HG02938 (cell line): ENCODE results near the gene U2AF2.
"Not testable (repeated sequence)": the region's sequence is repeated elsewhere in the genome, so short reads cannot be mapped to it uniquely, and the experiment has no call there.

Experiments used
- ATAC-seq: cut with Tn5 transposase; IDR thresholded peaks from one replicate; pipeline ENCODE4 v1.9.1; 2021; ENCODE audit warnings: mild to moderate bottlenecking, moderate library complexity; ENCODE audit not compliant: unreplicated experiment

The U2AF2 gene

GRCh38 chr19:55700813-55701212 is 46.0 kb downstream of the U2AF2 start:
- ATAC-seq = no peak

- ATAC-seq = no peak
These were observed 47.3 kb downstream of the U2AF2 start for GRCh38 chr19:55702131-55702627.

GRCh38 chr19:55703790-55704215 is 49.0 kb downstream of the U2AF2 start:
- no peak for ATAC-seq

- ATAC-seq = no peak
These were observed 49.8 kb downstream of the U2AF2 start for GRCh38 chr19:55704494-55705245.

- no peak for ATAC-seq
These were observed 51.1 kb downstream of the U2AF2 start for GRCh38 chr19:55705972-55706371.

- no peak for ATAC-seq
These were observed 56.9 kb downstream of the U2AF2 start for GRCh38 chr19:55711719-55712118.

DNA sequence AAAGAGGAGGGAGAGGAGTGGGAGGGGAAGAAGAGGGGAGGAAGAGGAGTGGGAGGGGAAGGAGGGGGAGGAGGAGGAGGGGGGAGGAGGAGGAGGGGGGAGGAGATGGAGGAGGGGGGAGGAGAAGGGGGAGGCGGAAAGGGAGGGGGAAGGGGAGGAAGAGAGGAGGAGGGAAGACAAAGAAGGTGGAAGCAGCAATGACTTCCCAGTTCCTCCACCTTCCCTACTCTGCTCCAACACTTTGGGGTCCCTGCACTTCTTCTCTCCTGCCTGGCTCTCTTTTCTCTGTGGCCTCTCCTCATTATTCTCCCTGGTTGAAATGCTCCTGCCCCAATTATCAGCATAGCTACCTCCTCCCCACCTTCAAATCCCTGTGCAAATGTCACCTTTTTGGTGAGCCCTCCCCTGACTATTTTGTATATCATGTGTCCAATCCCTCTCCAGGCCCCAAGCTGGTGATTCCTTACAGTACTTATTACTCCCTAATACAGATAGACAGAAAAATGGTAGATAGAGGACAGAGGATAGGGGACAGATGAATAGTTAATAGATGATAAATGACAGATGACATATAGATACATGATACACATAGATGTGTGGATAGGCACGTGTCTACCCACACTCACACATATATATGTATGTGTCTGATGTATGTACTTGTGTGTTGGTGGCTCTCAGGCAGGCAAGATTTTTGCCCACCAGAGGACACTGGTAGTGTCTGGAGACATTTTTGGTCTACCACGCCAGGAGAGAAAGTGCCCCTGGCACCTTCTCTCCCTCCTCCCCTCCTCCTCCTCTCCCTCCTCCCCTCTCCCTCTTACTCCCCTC is 58.2 kb downstream of the U2AF2 start:
- ATAC-seq = no peak

GRCh38 chr19:55716531-55716930 is 61.7 kb downstream of the U2AF2 start:
- no peak for ATAC-seq

DNA sequence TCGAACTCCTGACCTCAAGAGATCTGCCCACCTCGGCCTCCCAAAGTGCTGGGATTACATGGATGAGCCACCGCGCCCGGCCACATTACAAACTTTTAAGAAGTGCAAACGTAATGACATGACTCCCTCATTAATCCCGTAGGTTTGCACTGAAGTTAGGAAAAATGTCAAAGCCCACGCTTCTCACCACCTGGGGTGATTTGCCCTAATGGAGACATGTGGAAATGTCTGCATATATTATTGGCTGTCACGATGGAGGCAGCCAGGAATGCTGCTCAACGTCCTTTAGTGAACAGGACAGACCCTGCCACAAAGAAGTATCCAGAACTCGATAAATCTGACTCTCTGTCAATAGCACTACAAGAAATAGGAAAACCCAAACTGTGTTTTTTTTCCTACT is 62.4 kb downstream of the U2AF2 start:
- no peak for ATAC-seq

GRCh38 chr19:55717879-55718711 is 63.3 kb downstream of the U2AF2 start:
- ATAC-seq = not testable (repeated sequence)

- ATAC-seq = no peak
These were observed 65.4 kb downstream of the U2AF2 start for GRCh38 chr19:55720214-55720746.

- ATAC-seq = no peak
These were observed 66.0 kb downstream of the U2AF2 start for GRCh38 chr19:55720801-55721200.

GRCh38 chr19:55723491-55723890 is 68.7 kb downstream of the U2AF2 start:
- no peak for ATAC-seq
